ENCODE data around the gene PPIP5K2.

DNA sequence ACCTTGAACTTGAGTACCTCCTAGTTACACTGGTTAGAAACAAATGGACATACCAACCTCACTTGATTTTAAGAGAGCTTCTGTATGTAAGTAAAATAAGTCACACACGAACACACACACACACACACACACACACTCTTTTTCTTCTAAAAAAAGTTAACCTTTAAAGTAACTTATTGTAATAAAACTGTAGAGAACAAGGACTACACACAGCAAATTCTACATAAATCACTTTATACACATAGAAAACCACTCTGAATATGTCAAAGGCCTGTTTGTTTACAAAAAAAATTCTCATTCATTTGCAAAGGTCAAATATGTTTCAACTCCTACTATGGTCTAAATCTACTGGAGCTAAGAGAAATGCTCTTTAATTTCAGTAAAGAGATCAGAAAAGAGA, 29.3 kb upstream of the PPIP5K2 start:
- TF ChIP-seq TAF1 (IDR thresholded peaks at IDR 0.05; ENCODE audit: borderline replicate concordance, low read depth, low read length) (no peak), POLR2A (IDR thresholded peaks at IDR 0.05; ENCODE audit: low read depth, low read length) (no peak), POLR2AphosphoS5 (IDR thresholded peaks at IDR 0.05; ENCODE audit: low read depth, low read length) (no peak)
